Adrenal gland (tissue), 12 donors: ENCODE results near the gene C8G. TPM values are rescaled to one million over a fixed set of nuclear protein-coding genes. Genes with fewer than 3 reads are reported as not detected.

Experiments used
- DNase-seq, 7 donors: peaks; one replicate each; pipeline ENCODE4 v3.0.0-alpha.2; 2019 to 2020
- H3K27ac ChIP-seq, 5 donors: fragments of 200-600 bp; sonication (generic) in 4 of 5; 1 replicate in 3 of 5; 2 replicates in 2 of 5; pipeline versions ENCODE4 v1.5.1 to v1.8.0; 2016 to 2020; ENCODE audit warnings: mild to moderate bottlenecking in 1 of 5
- H3K27me3 ChIP-seq: fragments of 200-600 bp; 2 replicates; pipeline ENCODE4 v1.8.0; 2021
- H3K36me3 ChIP-seq, 2 donors: fragments of 200-600 bp; replicated peaks in 1 of 2; 1 replicate in 1 of 2; 2 replicates in 1 of 2; pipeline versions ENCODE4 v1.5.1 to v1.8.0; 2018 to 2022
- H3K4me1 ChIP-seq, 2 donors: fragments of 200-600 bp; replicated peaks in 1 of 2; 1 replicate in 1 of 2; 2 replicates in 1 of 2; pipeline versions ENCODE4 v1.5.1 to v1.8.0; 2018 to 2021
- H3K4me3 ChIP-seq, 4 donors: fragments of 200-600 bp; sonication (generic) in 3 of 4; one replicate each; pipeline ENCODE4 v1.5.1; 2016 to 2018
- H3K9me3 ChIP-seq, 3 donors: fragments of 200-600 bp; sonication (generic) in 1 of 3; replicated peaks in 1 of 3; 1 replicate in 2 of 3; 2 replicates in 1 of 3; pipeline versions ENCODE4 v1.5.1 to v1.8.0; 2016 to 2021
- CTCF ChIP-seq, 6 experiments: fragments of 450-650 bp in 4 of 6; fragments of 200-600 bp in 2 of 6; sonication (generic) in 1 of 6; IDR thresholded peaks; 1 replicate in 5 of 6; 2 replicates in 1 of 6; pipeline versions ENCODE4 v1.5.1 to v1.8.0; 2016 to 2021; ENCODE audit warnings: antibody characterized with exemption in 6 of 6, mild to moderate bottlenecking in 2 of 6, moderate library complexity in 1 of 6
- POLR2A ChIP-seq, 2 donors: fragments of 450-650 bp; IDR thresholded peaks; one replicate each; pipeline ENCODE4 v1.6.1; 2017; ENCODE audit warnings: antibody characterized with exemption in 2 of 2, mild to moderate bottlenecking in 2 of 2, moderate library complexity in 1 of 2
- WGBS, 4 donors: extraction: QIAGEN DNeasy Blood & Tissue Kit in 2 of 4; methylation state at CpG; one replicate each; pipeline versions ENCODE4 v1.1.5 to v1.1.7; 2013 to 2017; 5-methylcytosine and 5-hydroxymethylcytosine counted together
- intact Hi-C, 2 donors: fragments of 100-400 bp; cut with DNase I; formaldehyde crosslinking; loops; one replicate each; pipeline versions ENCODE4 v1.14.1 to v1.15.0; 2022 to 2023
- polyA plus RNA-seq, 3 donors: library from polyadenylated mRNA; stranded (reverse); fragments of 200-250 nt in 2 of 3; fragments of 350-450 nt in 1 of 3; fragmentation: Illumina TruSeq in 1 of 3; extraction: RNeasy Lipid Tissue Mini Kit (QIAGEN cat#74804) in 1 of 3; gene quantifications; one replicate each; pipeline ENCODE4 v1.2.3, GENCODE V29; 2013 to 2014
- total RNA-seq, 9 donors: library from RNA; depleted of rRNA in 4 of 9; stranded (reverse); fragments of >200 nt in 4 of 9; fragments of 120-200 nt in 1 of 9; fragmentation: NEBNext Ultra II Directional in 1 of 9; extraction: Animal tissue kit (Norgen Biotek cat#: 25700) in 1 of 9; gene quantifications; one replicate each; pipeline versions ENCODE4 v1.1.0 to v1.2.4, GENCODE V29; 2013 to 2023
- donor health status: healthy with polysubstance abuse.
- donor health status: Bipolar disorder and iron deficiency.
- donor health status: DM: yes; HTN: yes; CAD: no.
- donor health status: DM: no; HTN: no; CAD: no.
- donor health status: DM: no; HTN: no; CAD: no.
- donor health status: DM: yes; HTN: yes; CAD: no.

The C8G gene
- total and polyA plus RNA-seq, 12 donors, result 0.68 to 5.5 (median 2.2) TPM; not detected in 6

- DNase-seq, result no peak
- H3K27ac ChIP-seq, result no peak overlapping the region
- H3K27me3 ChIP-seq, result no peaks in the 10 kb centered on the region
- H3K4me3 ChIP-seq, result no peak overlapping the region
- peaks cover 0 to 12% of the 10 kb centered on the region in 2 donors for H3K4me1 ChIP-seq
- H3K9me3 ChIP-seq, result no peaks in the 10 kb centered on the region
- H3K36me3 ChIP-seq, result no peaks in the 10 kb centered on the region
- 79 to 84% (median 81%) methylated on average over 2 to 11 of the region's 11 CpGs for WGBS, 4 donors
- intact Hi-C loops, result no loop called here
- TF ChIP-seq CTCF (IDR thresholded peaks at IDR 0.05), result no peak
- no peak for TF ChIP-seq POLR2A (IDR thresholded peaks at IDR 0.05)
Observed at GRCh38 chr9:136970361-136970760, 25.3 kb downstream of the C8G start.

GRCh38 chr9:136971746-136972145 lies 26.7 kb downstream of the C8G start:
- Histone ChIP-seq H3K27ac (no peak overlapping the region), H3K4me3 (no peak overlapping the region), H3K4me1 (peaks cover 0 to 4% of the 10 kb centered on the region in 2 donors), H3K36me3 (no peaks in the 10 kb centered on the region), H3K9me3 (no peaks in the 10 kb centered on the region), H3K27me3 (no peaks in the 10 kb centered on the region)
- TF ChIP-seq POLR2A (IDR thresholded peaks at IDR 0.05), result no peak
- TF ChIP-seq CTCF (IDR thresholded peaks at IDR 0.05), result no peak
- intact Hi-C loops, result no loop called here
- 73 to 84% (median 76%) methylated on average over 3 to 14 of the region's 14 CpGs for whole genome bisulfite sequencing, 4 donors
- DNase-seq, result no peak

- Histone ChIP-seq H3K4me1 (peaks cover 0 to 4% of the 10 kb centered on the region in 2 donors), H3K9me3 (no peaks in the 10 kb centered on the region), H3K27me3 (no peaks in the 10 kb centered on the region), H3K4me3 (no peak overlapping the region), H3K36me3 (no peaks in the 10 kb centered on the region), H3K27ac (no peak overlapping the region)
- TF ChIP-seq POLR2A (IDR thresholded peaks at IDR 0.05) (no peak), CTCF (IDR thresholded peaks at IDR 0.05) (no peak)
- DNase-seq, result no peak
- 56 to 80% (median 79%) methylated on average over 6 to 11 of the region's 11 CpGs for whole genome bisulfite sequencing, 4 donors
- intact Hi-C loops, result no loop called here
Observed at GRCh38 chr9:136972335-136972734, 27.3 kb downstream of the C8G start.

GRCh38 chr9:136972743-136973142 lies 27.7 kb downstream of the C8G start:
- DNase-seq, result no peak
- H3K4me1 ChIP-seq, result peaks cover 0 to 7% of the 10 kb centered on the region in 2 donors
- WGBS, 4 donors, result 51 to 65% (median 58%) methylated on average over 10 to 13 of the region's 13 CpGs
- no peak for TF ChIP-seq CTCF (IDR thresholded peaks at IDR 0.05)
- no peak for TF ChIP-seq POLR2A (IDR thresholded peaks at IDR 0.05)
- H3K9me3 ChIP-seq, result no peaks in the 10 kb centered on the region
- no peak overlapping the region for H3K4me3 ChIP-seq
- H3K27me3 ChIP-seq, result no peaks in the 10 kb centered on the region
- intact Hi-C loops, result no loop called here
- H3K27ac ChIP-seq, result no peak overlapping the region
- no peaks in the 10 kb centered on the region for H3K36me3 ChIP-seq
